ENCODE data around the gene RFXANK.

GRCh38 chr19:19213426-19214158 lies 21.5 kb downstream of the RFXANK start:
- no peak for TF ChIP-seq POLR2A (IDR thresholded peaks at IDR 0.05; ENCODE audit: low read length)
- no peak for TF ChIP-seq GATA1 (IDR thresholded peaks at IDR 0.05; ENCODE audit: low read depth, low read length)
